ENCODE measurements around the gene ZNF784. TPM values are rescaled to one million over a fixed set of nuclear protein-coding genes. Genes with fewer than 3 reads are reported as not detected.

ZNF784 gene
- total and polyA plus RNA-seq, 2 donors (not counting 3 experiments of a cell fraction or from before 2014, with no cell fraction given): 4.9 TPM

DNA sequence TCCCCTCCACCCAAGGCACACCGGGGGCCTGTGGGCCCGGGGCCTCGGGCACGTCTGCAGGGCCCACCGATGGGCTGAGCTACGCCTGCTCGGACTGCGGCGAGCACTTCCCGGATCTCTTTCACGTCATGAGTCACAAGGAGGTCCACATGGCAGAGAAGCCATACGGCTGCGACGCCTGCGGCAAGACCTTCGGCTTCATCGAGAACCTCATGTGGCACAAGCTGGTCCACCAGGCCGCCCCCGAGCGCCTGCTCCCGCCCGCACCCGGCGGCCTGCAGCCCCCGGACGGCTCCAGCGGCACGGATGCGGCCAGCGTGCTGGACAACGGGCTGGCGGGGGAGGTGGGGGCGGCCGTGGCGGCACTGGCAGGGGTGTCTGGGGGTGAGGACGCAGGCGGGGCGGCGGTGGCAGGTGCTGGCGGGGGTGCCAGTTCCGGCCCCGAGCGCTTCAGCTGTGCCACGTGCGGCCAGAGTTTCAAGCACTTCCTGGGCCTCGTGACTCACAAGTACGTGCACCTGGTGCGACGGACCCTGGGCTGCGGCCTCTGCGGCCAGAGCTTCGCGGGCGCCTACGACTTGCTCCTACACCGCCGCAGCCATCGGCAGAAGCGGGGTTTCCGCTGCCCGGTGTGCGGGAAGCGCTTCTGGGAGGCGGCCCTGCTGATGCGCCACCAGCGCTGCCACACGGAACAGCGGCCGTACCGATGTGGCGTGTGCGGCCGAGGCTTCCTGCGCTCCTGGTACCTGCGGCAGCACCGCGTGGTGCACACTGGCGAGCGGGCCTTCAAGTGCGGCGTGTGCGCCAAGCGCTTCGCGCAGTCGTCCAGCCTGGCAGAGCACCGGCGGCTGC is 8.6 kb downstream of the ZNF784 start:
- no peak for FAIRE-seq
- ChIA-PET CTCF (no interaction called here), POLR2A (no interaction called here)
- intact Hi-C loops (cut with micrococcal nuclease): no loop called here
- no TSS peak for BruUV-seq (replicated peaks)
- Histone ChIP-seq H3K9me1 (replicated peaks; ENCODE audit: control insufficient read depth, extremely low read depth, insufficient read depth, low read length) (no peaks in the 10 kb centered on the region), H3K36me3 (ENCODE audit: control insufficient read depth in 2 of 2, extremely low read depth in 1 of 2, insufficient read depth in 2 of 2, low read length in 2 of 2) (peaks cover 2 to 21% of the 10 kb centered on the region in 2 experiments), H3K79me2 (ENCODE audit: control insufficient read depth, insufficient read depth, low read length) (peaks cover 7% of the 10 kb centered on the region), H2AFZ (ENCODE audit: low read depth, low read length) (no peak overlapping the region), H3K9me3 (replicated peaks; ENCODE audit: control insufficient read depth, insufficient read depth, low read length) (no peaks in the 10 kb centered on the region), H3K27me3 (ENCODE audit: control insufficient read depth in 2 of 2, insufficient read depth in 2 of 2, low read length in 2 of 2) (no peaks in the 10 kb centered on the region), H3K9ac (replicated peaks; ENCODE audit: extremely low read depth, insufficient read depth, low read length) (no peak overlapping the region), H3K4me3 (replicated peaks in 1 of 3; ENCODE audit: insufficient read depth in 1 of 3, low read depth in 1 of 3, low read length in 3 of 3) (no peak overlapping the region), H3K4me1 (ENCODE audit: control insufficient read depth, extremely low read depth, insufficient read depth, low read length) (peaks cover 2% of the 10 kb centered on the region), H4K20me1 (replicated peaks; ENCODE audit: control insufficient read depth, extremely low read depth, insufficient read depth, low read length) (no peaks in the 10 kb centered on the region), H3K27ac (ENCODE audit: insufficient read depth, low read depth, low read length) (no peak overlapping the region), H3K4me2 (ENCODE audit: insufficient read depth, low read length) (no peak overlapping the region)
- dilution Hi-C loops (cut with MboI; ENCODE audit: extremely low pct_ligation_motif_present, low sequenced_read_pairs): no loop called here
- no peak for TF ChIP-seq FOS (IDR thresholded peaks at IDR 0.05; ENCODE audit: borderline replicate concordance, insufficient read depth, low read length)
- no peak for TF ChIP-seq JUN (IDR thresholded peaks at IDR 0.05; ENCODE audit: borderline replicate concordance, insufficient read depth, insufficient read length, low read depth)
- TF ChIP-seq, protein P1, sequence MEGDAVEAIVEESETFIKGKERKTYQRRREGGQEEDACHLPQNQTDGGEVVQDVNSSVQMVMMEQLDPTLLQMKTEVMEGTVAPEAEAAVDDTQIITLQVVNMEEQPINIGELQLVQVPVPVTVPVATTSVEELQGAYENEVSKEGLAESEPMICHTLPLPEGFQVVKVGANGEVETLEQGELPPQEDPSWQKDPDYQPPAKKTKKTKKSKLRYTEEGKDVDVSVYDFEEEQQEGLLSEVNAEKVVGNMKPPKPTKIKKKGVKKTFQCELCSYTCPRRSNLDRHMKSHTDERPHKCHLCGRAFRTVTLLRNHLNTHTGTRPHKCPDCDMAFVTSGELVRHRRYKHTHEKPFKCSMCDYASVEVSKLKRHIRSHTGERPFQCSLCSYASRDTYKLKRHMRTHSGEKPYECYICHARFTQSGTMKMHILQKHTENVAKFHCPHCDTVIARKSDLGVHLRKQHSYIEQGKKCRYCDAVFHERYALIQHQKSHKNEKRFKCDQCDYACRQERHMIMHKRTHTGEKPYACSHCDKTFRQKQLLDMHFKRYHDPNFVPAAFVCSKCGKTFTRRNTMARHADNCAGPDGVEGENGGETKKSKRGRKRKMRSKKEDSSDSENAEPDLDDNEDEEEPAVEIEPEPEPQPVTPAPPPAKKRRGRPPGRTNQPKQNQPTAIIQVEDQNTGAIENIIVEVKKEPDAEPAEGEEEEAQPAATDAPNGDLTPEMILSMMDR (IDR thresholded peaks at IDR 0.05; ENCODE audit: extremely low read depth in 1 of 2, insufficient read depth in 1 of 2, low read depth in 1 of 2, low read length in 2 of 2): no peak
- no peak for TF ChIP-seq MYC (IDR thresholded peaks at IDR 0.05; ENCODE audit: low read depth, low read length)
- no peak for TF ChIP-seq EZH2 (IDR thresholded peaks at IDR 0.05; ENCODE audit: borderline replicate concordance, low read depth, low read length, severe bottlenecking)
- no peak for DNase-seq (ENCODE audit: low read depth, low spot score)

All from endothelial cell of umbilical vein (primary cell).